ENCODE data around the gene MAPKAP1.

The MAPKAP1 gene

DNA sequence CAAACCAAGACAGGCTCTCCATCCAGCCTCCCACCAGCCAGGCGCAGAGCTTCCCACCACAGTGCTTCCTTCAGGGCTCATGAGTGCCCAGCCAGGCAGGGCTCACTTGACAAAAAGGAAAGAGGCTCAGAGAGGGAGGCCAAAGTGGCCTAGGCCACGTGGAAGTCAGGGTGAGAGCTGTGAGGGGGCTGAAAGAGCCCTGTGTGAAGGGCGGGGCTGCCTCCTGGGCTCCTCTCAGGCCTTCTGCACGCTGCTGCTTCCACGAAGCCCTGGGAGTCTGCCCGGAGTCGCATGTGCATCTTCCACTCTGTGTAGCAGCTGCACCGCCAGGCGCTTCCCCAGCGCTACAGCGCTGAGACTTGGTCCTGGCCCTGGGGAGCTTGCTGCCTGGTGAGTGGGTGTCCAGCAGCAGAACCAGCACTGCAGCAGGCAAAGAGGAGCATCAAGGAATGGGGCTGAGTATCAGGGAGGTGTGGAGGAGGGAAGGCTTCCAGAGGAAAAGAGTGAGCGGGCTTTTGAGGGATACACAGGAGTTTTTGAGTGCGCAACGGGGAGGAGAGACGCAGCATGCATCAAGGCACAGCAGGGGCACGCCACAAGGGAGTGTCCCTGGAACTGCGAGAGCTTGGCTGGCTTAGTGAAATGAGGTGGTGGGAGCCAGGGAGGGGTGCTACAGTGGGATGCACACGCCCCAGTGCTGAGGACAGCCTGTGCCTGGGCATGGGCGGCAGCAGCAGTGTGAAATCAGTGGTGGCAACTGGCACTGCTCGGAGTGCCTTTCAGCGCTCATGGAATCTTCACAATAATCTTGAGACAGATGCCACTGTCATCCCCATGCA is 267.4 kb downstream of the MAPKAP1 start:
- DNase-seq (ENCODE audit: low read depth) = no peak
- H3K4me3 ChIP-seq (ENCODE audit: low read length) = no peak overlapping the region
- TF ChIP-seq, protein P1, sequence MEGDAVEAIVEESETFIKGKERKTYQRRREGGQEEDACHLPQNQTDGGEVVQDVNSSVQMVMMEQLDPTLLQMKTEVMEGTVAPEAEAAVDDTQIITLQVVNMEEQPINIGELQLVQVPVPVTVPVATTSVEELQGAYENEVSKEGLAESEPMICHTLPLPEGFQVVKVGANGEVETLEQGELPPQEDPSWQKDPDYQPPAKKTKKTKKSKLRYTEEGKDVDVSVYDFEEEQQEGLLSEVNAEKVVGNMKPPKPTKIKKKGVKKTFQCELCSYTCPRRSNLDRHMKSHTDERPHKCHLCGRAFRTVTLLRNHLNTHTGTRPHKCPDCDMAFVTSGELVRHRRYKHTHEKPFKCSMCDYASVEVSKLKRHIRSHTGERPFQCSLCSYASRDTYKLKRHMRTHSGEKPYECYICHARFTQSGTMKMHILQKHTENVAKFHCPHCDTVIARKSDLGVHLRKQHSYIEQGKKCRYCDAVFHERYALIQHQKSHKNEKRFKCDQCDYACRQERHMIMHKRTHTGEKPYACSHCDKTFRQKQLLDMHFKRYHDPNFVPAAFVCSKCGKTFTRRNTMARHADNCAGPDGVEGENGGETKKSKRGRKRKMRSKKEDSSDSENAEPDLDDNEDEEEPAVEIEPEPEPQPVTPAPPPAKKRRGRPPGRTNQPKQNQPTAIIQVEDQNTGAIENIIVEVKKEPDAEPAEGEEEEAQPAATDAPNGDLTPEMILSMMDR (IDR thresholded peaks at IDR 0.05; ENCODE audit: insufficient read depth, low read depth, low read length, missing control alignments) = no peak

DNA sequence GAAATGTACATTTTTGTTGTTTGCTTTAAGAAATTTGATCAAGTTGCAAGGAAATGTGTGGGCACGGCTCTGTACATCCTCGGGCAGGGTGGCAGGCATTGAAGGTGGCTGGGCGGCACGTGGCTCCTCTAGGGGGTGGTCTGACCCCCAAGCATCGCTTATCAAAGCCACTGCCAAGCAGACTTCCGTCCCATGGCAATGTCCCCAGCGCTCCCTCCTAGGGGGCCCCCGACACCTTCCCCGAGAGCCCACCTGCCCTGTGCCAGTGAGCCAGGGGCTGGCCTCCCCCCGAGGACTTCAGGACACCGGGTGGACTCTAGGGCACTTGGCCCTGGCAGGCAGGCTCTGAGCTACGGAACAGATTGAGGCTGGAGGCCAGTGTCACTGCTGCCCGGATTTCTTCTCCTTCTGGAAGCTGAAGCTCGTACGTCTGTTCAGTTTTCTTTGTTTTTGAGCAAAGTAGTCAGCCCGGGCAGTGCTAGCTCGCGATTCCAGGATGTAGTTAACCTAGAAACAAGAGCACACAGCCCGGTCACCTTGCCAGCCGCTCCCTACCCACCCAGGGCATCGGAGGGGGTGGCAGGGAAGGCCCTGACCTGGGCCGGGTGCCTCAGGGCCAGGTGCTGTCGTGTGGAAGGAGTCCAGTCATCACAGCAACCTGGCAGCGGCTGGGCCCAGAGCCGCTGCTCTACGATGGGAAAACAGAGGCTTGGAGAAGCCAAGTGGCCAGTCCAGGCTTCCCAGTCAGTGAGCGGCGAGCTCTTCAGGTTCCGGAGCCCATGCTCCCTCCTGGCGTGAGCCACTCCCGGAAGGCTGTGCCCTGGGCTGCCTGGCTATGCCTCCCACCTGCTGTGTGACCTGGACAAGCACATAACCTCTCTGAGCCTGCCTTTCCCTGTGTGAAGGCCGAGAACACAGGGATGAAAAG is 268.2 kb downstream of the MAPKAP1 start:
- H3K4me3 ChIP-seq (ENCODE audit: low read length) = no peak overlapping the region
- TF ChIP-seq, protein P1 (IDR thresholded peaks at IDR 0.05; ENCODE audit: insufficient read depth, low read depth, low read length, missing control alignments) = no peak
- no peak for DNase-seq (ENCODE audit: low read depth)

DNA sequence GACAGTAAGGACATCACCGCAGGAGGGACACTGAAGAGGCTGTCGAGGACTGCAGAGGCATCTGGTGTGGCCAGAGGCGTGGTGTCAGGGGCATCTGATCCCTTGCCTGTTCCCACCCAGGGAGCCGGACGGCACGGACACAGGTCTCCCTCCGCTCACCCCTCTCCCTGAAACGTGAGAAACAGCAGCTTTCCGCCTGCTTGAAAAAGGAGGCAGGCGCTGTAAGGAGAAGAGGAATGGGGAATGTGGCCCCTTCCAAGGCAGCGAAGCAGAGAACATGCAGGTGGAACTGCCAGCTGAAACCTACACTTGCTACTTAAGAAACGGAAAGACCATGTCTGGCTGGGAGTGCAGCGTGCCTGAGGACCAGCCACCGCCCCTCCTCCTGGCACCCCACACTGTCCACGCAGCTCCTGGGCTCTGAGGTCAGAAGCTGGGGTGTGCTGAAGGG is 269.2 kb downstream of the MAPKAP1 start:
- no peak overlapping the region for H3K4me3 ChIP-seq (ENCODE audit: low read length)
- no peak for DNase-seq (ENCODE audit: low read depth)
- TF ChIP-seq, protein P1 (IDR thresholded peaks at IDR 0.05; ENCODE audit: insufficient read depth, low read depth, low read length, missing control alignments) = no peak

DNA sequence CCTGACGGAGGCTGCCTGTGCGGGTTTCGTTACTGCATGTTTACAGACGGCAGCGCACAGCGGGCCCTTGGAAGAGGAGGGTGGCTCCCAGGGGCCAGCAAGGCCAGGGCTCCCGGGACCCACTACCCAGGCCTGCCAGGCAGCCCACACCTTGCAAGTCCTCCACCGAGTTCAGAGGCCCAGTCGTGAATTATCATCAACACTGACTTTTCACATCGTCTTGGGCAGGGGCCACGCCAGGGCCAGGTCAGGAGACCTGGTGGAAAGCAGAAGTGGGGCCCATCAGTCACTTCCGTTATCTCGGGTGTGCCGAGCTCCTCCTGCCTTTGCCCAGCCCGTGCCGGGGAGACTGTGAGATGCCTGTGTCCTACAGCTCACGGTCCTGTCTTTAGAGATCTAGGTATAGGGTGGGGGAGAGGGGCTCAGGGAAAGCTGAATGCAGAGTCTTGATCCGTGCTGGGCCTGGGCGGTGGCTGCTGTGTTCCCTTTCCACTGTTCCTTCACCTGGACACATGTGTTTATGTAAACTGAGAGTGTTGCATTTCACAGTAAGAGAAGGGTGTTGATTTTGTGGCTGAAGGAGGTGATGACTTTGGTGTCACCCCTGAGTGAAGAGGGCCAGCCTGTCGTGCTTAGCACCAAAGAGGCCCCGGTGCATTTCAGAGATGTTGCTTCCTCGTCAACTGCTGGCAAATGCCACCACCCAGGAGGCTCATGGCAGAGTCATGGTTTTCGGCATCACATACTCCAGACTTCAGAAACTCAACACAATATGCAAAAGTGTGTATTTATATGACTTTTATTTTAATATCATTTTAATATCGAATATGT is 270.2 kb downstream of the MAPKAP1 start:
- H3K4me3 ChIP-seq (ENCODE audit: low read length) = no peak overlapping the region
- TF ChIP-seq, protein P1 (IDR thresholded peaks at IDR 0.05; ENCODE audit: insufficient read depth, low read depth, low read length, missing control alignments) = no peak
- no peak for DNase-seq (ENCODE audit: low read depth)

DNA sequence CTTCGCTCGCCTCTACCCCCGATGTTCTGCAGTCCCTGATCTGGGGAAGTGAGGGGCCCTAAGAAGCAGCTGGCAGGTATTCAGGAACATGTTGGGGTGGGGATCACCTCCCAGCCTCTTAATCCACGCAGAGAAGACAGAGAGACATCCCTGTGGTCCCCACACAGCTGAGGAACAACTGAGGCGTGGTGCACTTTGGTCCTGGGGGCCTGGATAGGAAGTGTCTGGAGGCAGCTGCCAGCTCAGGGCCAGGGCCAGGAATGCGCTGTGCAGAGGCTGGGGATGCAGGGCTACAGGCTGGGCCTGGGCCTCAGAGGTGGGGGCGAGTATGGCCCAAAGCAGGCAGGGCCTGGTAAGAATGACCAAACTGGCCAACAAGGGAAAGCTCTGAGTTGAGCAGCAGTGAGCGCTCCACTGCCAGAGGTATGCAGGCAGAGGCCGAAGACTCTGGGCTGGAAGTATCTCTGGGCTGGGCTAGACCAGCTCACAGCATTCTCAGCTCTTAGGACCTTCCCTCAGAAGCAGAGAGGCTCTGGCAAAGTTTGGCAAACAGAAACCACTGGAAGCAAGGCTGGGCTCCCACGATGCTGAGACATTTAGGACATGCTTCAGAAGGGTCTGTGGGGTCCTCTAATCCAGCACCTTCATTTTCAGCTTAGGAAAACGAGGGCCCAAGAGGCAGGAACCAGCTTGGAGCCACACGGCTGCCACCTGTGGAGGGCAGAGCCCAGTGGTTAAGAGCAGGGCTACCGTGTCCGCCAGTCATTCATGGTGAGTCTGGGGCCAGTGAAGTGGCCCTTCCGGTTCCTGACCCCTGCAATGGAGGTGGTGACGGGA is 271.0 kb downstream of the MAPKAP1 start:
- H3K4me3 ChIP-seq (ENCODE audit: low read length) = no peak overlapping the region
- TF ChIP-seq, protein P1 (IDR thresholded peaks at IDR 0.05; ENCODE audit: insufficient read depth, low read depth, low read length, missing control alignments) = no peak
- no peak for DNase-seq (ENCODE audit: low read depth)
